ENCODE results near the gene DNAI2. TPM values are rescaled to one million over a fixed set of nuclear protein-coding genes. Genes with fewer than 3 reads are reported as not detected.

Gene DNAI2
- total RNA-seq, 1 donor from 2014 or later: not detected

- Mint-ChIP-seq H3K36me3 (ENCODE audit: low read depth) (no peaks in the 10 kb centered on the region), H3K4me1 (ENCODE audit: low read depth) (peaks cover 5% of the 10 kb centered on the region), H3K9me3 (ENCODE audit: low read depth) (no peaks in the 10 kb centered on the region), H3K27ac (ENCODE audit: unreplicated experiment) (no peak overlapping the region), H3K4me3 (ENCODE audit: unreplicated experiment) (no peak overlapping the region), H3K27me3 (ENCODE audit: low read depth) (peaks cover 41% of the 10 kb centered on the region)
- no peak for DNase-seq (ENCODE audit: low spot score)
- TF ChIP-seq, protein P1, sequence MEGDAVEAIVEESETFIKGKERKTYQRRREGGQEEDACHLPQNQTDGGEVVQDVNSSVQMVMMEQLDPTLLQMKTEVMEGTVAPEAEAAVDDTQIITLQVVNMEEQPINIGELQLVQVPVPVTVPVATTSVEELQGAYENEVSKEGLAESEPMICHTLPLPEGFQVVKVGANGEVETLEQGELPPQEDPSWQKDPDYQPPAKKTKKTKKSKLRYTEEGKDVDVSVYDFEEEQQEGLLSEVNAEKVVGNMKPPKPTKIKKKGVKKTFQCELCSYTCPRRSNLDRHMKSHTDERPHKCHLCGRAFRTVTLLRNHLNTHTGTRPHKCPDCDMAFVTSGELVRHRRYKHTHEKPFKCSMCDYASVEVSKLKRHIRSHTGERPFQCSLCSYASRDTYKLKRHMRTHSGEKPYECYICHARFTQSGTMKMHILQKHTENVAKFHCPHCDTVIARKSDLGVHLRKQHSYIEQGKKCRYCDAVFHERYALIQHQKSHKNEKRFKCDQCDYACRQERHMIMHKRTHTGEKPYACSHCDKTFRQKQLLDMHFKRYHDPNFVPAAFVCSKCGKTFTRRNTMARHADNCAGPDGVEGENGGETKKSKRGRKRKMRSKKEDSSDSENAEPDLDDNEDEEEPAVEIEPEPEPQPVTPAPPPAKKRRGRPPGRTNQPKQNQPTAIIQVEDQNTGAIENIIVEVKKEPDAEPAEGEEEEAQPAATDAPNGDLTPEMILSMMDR (IDR thresholded peaks at IDR 0.05): no peak
Measured at GRCh38 chr17:74328487-74328886, 54.5 kb downstream of the DNAI2 start.

DNA sequence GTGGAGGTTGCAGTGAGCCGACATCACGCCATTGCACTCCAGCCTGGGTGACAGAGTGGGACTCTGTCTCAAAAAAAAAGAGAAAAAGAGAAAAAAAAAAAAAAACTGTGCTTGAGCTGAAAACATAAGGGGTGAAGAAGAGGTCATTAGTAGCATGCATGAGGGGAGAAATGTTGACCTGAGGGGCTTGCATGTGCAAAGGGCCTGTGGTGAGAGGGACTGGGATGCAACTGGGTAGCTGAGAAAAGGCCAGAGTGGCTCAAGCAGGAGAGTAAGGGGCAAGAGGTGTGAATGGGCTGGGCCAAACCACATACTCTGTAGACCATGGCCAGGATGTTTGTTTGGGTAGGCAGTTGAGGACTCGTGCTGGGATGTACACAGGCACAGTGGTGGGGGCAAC, 55.3 kb downstream of the DNAI2 start:
- Mint-ChIP-seq H3K4me1 (ENCODE audit: low read depth) (peaks cover 5% of the 10 kb centered on the region), H3K4me3 (ENCODE audit: unreplicated experiment) (no peak overlapping the region), H3K9me3 (ENCODE audit: low read depth) (no peaks in the 10 kb centered on the region), H3K27ac (ENCODE audit: unreplicated experiment) (no peak overlapping the region), H3K36me3 (ENCODE audit: low read depth) (no peaks in the 10 kb centered on the region), H3K27me3 (ENCODE audit: low read depth) (peaks cover 38% of the 10 kb centered on the region)
- TF ChIP-seq, protein P1 (IDR thresholded peaks at IDR 0.05): no peak
- DNase-seq (ENCODE audit: low spot score): no peak

DNA sequence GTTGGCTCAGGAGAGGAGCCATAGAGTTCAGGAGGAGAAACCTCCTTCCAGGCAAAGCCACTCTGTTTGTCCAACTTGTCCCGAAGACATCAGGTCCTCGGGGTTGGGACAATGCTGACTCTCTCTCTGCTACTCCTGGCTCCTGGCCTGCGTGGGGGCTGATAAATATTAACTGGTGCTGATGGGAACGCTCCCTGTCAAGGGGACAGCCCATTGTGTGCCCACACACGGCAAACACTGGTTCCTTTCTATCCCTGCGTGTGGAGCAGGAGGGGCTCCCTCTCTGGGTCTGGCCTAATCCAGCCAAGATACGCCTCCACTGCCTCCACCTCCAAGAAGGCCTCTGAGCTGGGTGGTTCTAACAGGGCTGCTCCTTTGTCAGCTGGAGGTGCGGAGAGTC, 56.4 kb downstream of the DNAI2 start:
- Mint-ChIP-seq H3K4me1 (ENCODE audit: low read depth) (peaks cover under 1% of the 10 kb centered on the region), H3K36me3 (ENCODE audit: low read depth) (no peaks in the 10 kb centered on the region), H3K4me3 (ENCODE audit: unreplicated experiment) (no peak overlapping the region), H3K9me3 (ENCODE audit: low read depth) (no peaks in the 10 kb centered on the region), H3K27me3 (ENCODE audit: low read depth) (peaks cover 34% of the 10 kb centered on the region), H3K27ac (ENCODE audit: unreplicated experiment) (no peak overlapping the region)
- TF ChIP-seq, protein P1 (IDR thresholded peaks at IDR 0.05): no peak
- no peak for DNase-seq (ENCODE audit: low spot score)

GRCh38 chr17:74332017-74332650, 58.1 kb downstream of the DNAI2 start:
- TF ChIP-seq, protein P1 (IDR thresholded peaks at IDR 0.05): no peak
- Mint-ChIP-seq H3K4me3 (ENCODE audit: unreplicated experiment) (no peak overlapping the region), H3K27ac (ENCODE audit: unreplicated experiment) (no peak overlapping the region), H3K4me1 (ENCODE audit: low read depth) (no peaks in the 10 kb centered on the region), H3K27me3 (ENCODE audit: low read depth) (peaks cover 32% of the 10 kb centered on the region), H3K9me3 (ENCODE audit: low read depth) (no peaks in the 10 kb centered on the region), H3K36me3 (ENCODE audit: low read depth) (no peaks in the 10 kb centered on the region)
- DNase-seq (ENCODE audit: low spot score): no peak

DNA sequence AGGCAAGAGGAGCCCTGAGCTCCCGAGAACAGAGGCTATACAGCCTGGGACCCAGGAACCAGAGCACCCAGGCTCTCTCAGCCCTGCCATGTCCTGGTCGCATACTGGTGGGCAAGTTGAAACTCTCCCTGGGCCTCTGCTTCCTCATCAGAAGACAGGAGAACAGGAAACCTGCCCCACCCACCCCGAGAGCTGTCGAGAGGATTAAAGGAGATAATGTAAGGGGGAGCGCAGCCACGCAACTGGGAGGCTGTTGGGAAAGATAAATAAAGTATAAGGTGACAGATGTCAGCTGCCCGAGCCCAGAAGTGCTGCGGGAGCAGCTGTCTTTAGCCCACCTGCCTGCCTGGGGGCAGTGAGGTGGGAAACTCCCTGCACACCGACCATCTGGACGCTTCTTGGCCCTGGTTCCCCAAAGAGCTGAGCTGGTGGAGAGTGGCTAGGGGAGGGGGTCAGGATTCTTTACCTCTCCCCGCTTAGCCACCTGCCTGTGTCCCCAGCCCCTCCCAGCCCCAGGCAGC, 58.8 kb downstream of the DNAI2 start:
- DNase-seq (ENCODE audit: low spot score): no peak
- Mint-ChIP-seq H3K27ac (ENCODE audit: unreplicated experiment) (no peak overlapping the region), H3K4me1 (ENCODE audit: low read depth) (no peaks in the 10 kb centered on the region), H3K9me3 (ENCODE audit: low read depth) (no peaks in the 10 kb centered on the region), H3K27me3 (ENCODE audit: low read depth) (peaks cover 33% of the 10 kb centered on the region), H3K36me3 (ENCODE audit: low read depth) (no peaks in the 10 kb centered on the region), H3K4me3 (ENCODE audit: unreplicated experiment) (no peak overlapping the region)
- TF ChIP-seq, protein P1 (IDR thresholded peaks at IDR 0.05): no peak

Measured in chondrocyte (in vitro differentiated cells).